ENCODE results near the gene BCOR.

GRCh38 chrX:40010550-40011321, 87.0 kb downstream of the BCOR start:
- TF ChIP-seq CTCF (IDR thresholded peaks at IDR 0.05) (no peak), POLR2A (IDR thresholded peaks at IDR 0.05) (no peak)
